CD4-positive, alpha-beta T cell treated with Interleukin-17A for 1 hour (primary cell): ENCODE data around the gene CNNM4.
A peak's percentile ranks its signal among the peaks of the same experiment; 100 is the strongest.

ENCODE experiments used
- DNase-seq: peaks from one replicate; pipeline ENCODE4 v3.0.0-alpha.2; 2020

The CNNM4 gene

GRCh38 chr2:96815326-96816126, 54.8 kb downstream of the CNNM4 start:
- no peak for DNase-seq

- DNase-seq: peak; percentile 95
Observed at GRCh38 chr2:96816127-96816835, 55.6 kb downstream of the CNNM4 start, which contains the start of gene CNNM3. TSS of gene CNNM3 (plus strand) at chr2:96816268. CDS start at chr2:96816278, 10 bp downstream.

GRCh38 chr2:96816836-96817702, 56.4 kb downstream of the CNNM4 start:
- DNase-seq: no peak

DNA sequence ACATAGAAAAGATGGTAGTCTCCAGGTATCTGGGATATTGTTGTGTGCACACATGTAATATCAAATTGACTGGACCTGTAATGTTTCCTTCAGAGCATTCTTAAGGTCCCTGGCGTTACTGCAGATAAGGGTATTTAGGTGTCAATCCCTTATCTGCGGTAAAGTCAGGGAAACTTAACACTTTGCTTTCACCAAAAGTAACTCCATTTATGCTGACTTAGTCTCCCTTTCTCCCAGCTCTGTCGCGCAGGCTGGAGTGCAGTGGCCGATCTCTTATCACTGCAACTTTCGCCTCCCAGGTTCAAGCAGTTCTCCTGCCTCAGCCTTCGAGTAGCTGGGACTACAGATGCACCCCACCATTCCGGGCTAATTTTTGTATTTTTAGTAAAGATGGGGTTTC, 57.2 kb downstream of the CNNM4 start:
- DNase-seq: no peak

- no peak for DNase-seq
Observed at GRCh38 chr2:96819128-96819875, 58.6 kb downstream of the CNNM4 start.

GRCh38 chr2:96819876-96820511, 59.3 kb downstream of the CNNM4 start:
- DNase-seq: no peak

DNA sequence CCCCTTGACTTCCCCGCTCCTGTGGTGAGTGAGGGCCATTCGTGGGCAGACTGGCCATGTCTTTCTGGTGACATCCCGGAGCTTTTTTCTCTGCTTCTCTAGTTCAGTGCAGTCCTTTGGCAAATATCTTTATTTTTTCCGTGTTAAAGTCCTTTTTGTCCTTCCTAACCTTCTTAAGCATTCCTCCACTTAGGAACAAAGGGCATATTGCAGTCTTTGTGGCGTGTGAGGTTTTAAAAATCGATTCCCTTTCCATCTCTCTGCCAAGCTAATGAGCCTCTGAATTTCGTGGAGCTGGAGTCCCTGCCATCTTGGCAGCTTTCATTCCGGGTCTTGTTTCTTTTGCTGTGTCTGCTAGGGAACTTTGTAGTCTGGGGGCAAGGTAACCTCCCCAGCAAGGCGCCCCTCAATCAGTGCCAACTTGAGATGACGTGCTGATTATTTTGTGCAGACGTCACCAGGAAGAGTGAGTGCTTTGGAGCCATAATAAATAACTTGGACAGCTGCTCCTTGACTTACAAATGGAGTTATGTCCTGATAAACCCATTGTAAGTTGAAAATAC, 60.5 kb downstream of the CNNM4 start:
- no peak for DNase-seq

DNA sequence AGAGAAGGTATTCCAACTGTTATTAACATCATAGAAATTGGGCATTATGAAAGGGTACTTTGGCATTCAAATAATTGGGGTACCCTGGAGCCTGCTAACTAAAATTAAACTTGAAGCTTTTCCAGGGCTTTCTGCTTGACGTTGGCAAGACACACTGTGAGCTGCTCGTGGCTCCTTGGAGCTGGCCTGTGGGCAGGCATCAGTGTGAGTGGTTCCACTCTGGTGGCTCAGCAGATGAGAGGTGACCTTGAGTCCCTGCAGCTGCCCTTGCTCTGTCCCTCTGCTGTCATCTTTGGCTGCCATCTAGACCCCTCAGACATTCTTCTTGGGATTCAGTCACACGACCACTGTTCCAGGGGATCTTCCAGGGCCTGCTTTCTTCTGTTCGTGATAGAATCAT, 62.1 kb downstream of the CNNM4 start:
- no peak for DNase-seq

DNA sequence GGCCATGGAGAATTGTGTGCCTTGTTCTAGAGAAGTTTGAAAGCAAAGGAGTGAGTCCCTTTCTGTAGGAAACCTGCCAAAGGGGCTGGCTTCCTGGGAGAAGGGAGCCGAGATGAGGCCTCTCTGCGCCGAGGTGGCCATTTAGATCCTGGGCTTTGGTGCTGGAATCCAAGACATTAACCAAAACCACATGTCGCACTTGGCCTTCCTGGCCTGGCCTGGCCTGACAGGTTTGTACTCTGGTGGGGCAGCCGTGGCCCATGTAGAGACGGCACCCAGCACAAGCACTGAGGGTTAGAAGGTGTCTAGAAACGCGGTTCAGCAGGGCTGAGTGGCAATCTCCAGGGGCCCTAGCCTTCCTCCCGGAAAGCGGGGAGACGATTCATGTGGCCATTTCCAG, 62.5 kb downstream of the CNNM4 start:
- no peak for DNase-seq

GRCh38 chr2:96824079-96824870, 63.6 kb downstream of the CNNM4 start:
- DNase-seq: no peak

DNA sequence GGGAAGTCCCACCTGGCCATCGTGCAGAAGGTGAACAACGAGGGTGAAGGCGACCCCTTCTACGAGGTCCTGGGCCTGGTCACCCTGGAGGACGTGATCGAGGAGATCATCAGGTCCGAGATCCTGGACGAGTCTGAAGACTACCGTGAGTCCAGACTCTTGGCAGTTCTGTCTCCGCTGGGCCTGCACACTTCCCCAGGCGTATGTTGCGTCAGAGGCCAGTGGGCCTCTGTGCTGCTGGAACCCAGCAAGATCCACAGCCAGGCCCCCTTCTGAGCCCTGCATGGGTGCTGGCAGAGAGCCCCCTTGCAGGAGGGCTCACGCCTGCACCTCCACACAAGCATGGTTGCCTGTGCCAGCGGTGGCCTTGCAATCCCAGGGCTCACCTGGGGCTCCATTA, 64.4 kb downstream of the CNNM4 start:
- DNase-seq: no peak

DNA sequence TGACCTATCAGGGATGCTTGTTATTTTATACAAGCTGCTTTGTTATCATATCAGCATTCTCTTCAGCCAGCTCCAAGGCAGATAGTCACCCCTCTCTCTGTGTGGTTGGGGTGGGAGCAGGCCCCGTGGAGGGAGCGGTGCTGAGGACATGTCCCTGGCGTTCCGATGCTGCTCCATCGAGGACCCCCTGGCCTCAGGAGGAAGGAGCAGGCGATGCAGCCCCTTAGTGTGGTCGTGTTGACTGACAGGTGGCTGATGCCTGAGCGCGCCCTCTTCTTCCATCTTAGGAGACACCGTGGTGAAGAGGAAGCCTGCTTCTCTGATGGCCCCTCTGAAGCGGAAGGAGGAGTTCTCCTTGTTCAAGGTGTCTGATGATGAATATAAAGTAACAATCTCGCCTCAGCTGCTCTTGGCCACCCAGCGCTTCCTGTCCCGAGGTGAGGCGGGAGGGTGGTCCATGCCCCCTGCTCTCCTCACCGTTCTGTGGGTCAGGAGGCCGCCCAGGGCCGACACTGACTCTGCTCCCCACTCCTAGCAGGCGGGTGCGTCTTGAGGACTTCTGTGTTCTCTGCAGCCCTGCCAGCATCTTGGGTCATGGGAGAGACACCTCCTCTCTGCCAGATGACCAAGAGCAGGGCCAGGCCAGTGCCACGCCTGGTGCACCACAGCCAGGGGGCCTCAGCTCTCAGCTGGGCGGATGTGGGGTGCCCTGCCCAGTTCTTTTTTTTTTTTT, 66.0 kb downstream of the CNNM4 start:
- no peak for DNase-seq

DNA sequence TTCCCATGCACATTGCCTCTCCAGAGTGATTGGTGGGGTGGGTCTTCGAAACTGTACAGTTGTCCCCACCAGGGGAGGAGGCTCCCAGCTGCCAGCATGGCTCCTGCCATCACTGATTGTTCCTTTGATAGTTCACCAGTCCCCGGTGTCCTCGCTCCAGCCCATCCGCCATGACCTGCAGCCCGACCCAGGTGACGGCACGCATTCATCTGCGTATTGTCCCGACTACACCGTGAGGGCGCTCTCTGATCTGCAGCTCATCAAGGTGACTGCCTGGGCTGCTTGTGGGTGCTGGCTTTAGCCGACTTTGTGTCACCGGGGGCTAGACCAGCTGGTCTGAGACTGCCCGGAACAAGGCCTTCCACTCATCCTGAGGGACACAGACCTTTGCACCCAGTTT, 67.7 kb downstream of the CNNM4 start:
- no peak for DNase-seq

GRCh38 chr2:96828874-96829273, 68.2 kb downstream of the CNNM4 start:
- no peak for DNase-seq

GRCh38 chr2:96830044-96830562, 69.4 kb downstream of the CNNM4 start:
- no peak for DNase-seq

- DNase-seq: no peak
Observed at GRCh38 chr2:96831679-96832078, 71.0 kb downstream of the CNNM4 start.

DNA sequence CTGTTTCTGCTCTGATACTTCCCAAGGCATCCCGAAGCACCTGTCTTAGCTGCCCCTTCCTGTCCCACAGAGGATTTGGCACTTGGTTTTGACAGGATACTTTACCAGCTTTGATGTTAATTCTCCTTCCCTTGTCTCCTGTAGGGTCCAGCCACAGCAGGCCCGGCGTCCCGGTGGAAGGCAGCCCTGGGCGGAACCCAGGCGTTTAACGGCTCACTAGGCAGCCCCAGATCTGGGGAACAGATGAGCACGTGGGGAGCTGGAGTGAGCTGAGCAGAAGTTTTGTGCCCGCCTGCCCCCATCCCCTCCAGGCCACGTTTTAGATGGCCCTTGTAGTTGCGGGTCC, 71.7 kb downstream of the CNNM4 start:
- DNase-seq: no peak

DNA sequence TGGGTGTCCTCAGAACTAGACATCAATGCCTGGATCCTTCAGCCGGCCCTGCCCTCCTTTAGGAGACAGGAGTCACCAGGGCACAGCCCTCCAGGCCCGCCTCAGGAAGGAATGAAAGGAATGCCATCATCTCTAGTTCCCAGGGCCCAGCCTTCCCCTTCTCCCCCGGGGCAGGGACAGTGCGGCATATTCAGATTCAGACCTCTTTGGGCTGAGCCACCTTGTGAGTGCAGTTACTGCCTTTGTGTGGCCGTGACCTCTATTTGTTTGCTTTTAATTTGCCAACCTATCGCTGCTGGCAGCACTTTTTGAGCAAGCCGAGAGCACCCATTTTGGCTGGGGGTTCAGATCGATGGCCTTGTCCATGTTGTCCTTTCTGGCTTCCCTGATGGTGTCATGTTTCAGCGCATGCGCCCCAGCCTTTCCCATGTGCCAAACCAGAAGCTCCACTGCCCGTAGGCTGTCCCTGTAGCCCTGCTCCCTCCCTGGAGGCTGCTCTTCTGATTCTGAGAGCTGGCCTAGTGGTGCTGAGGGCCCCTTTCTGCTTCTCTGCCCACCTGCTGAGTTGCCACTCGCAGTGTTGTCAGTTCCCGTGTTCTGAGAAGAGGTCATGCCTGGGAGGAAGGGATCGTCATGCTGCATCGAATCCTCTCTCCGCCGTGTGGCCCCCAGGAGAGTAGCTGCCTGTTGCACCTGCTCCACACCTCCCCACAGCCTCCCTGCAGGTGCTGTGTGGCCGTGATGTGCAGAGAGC, 72.2 kb downstream of the CNNM4 start:
- DNase-seq: no peak

- no peak for DNase-seq
Observed at GRCh38 chr2:96835830-96836229, 75.1 kb downstream of the CNNM4 start.
